IMR-90 (cell line): Measurements from ENCODE around the gene PRKCE. TPM values are rescaled to one million over a fixed set of nuclear protein-coding genes. Genes with fewer than 3 reads are reported as not detected.

ENCODE experiments used
- ATAC-seq: fragments of 200-7000 bp; cut with Tn5 transposase; 2 replicates; pipeline ENCODE4 v1.9.1; 2020; ENCODE audit warnings: low read depth, mild to moderate bottlenecking, moderate library complexity
- BruUV-seq: library from RNA; stranded (reverse); fragments of 400-500 nt; replicated peaks from 2 replicates; lab custom pipeline; 2021; lab: Mats Ljungman, UMichigan
- CTCF ChIA-PET: fragments of 300-600 bp; formaldehyde crosslinking; extraction: SDS; loops from one replicate; lab custom pipeline; 2021; ENCODE audit warnings: antibody characterized with exemption; lab: Yijun Ruan, JAX
- POLR2A ChIA-PET: fragments of 300-600 bp; sonication (Branson Sonifier 250); formaldehyde crosslinking; loops from one replicate; lab custom pipeline; 2022; ENCODE audit warnings: antibody characterized with exemption; ENCODE audit not compliant: unreplicated experiment; lab: Charles Lee
- DNase-seq: peaks from one replicate; pipeline ENCODE4 v3.0.0; 2013
- H2AFZ ChIP-seq: replicated peaks from 2 replicates; pipeline ENCODE3; 2013; ENCODE audit warnings: low read length, mild to moderate bottlenecking; ENCODE audit not compliant: poor library complexity
- H2AK5ac ChIP-seq: 2 replicates; pipeline ENCODE4 v1.6.1; 2013; ENCODE audit warnings: low read depth, low read length, inconsistent platforms
- H2AK9ac ChIP-seq: replicated peaks from 2 replicates; pipeline ENCODE3; 2013; ENCODE audit warnings: mild to moderate bottlenecking, low read depth, low read length, moderate library complexity; ENCODE audit not compliant: poor library complexity
- H2BK120ac ChIP-seq: 2 replicates; pipeline ENCODE4 v1.6.1; 2013; ENCODE audit warnings: low read depth, low read length, inconsistent platforms
- H2BK15ac ChIP-seq: 3 replicates; pipeline ENCODE4 v1.6.1; 2013; ENCODE audit warnings: low read depth, low read length, inconsistent platforms
- H2BK20ac ChIP-seq: 2 replicates; pipeline ENCODE4 v1.6.1; 2013; ENCODE audit warnings: low read depth, mild to moderate bottlenecking, inconsistent platforms, low read length, moderate library complexity
- H2BK5ac ChIP-seq: 2 replicates; pipeline ENCODE4 v1.6.1; 2013; ENCODE audit warnings: mild to moderate bottlenecking, low read depth, low read length, inconsistent platforms; ENCODE audit not compliant: poor library complexity, severe bottlenecking
- H3K14ac ChIP-seq: replicated peaks from 2 replicates; pipeline ENCODE4 v1.6.1; 2013; ENCODE audit warnings: low read depth, low read length, inconsistent platforms
- H3K18ac ChIP-seq: 2 replicates; pipeline ENCODE4 v1.6.1; 2013; ENCODE audit warnings: low read depth, low read length, control low read depth
- H3K23ac ChIP-seq: 2 replicates; pipeline ENCODE4 v1.6.1; 2013; ENCODE audit warnings: low read depth, low read length, inconsistent platforms
- H3K27ac ChIP-seq: 2 replicates; pipeline ENCODE4 v1.5.1; 2013; ENCODE audit warnings: mild to moderate bottlenecking, control low read depth, low read length; ENCODE audit not compliant: insufficient read depth
- H3K27me3 ChIP-seq: 2 replicates; pipeline ENCODE4 v1.6.1; 2013; ENCODE audit warnings: low read length; ENCODE audit not compliant: control insufficient read depth, insufficient read depth
- H3K36me3 ChIP-seq: 2 replicates; pipeline ENCODE4 v1.6.1; 2013; ENCODE audit warnings: low read length, mixed read lengths; ENCODE audit not compliant: control insufficient read depth, insufficient read depth
- H3K4ac ChIP-seq: 2 replicates; pipeline ENCODE4 v1.6.1; 2013; ENCODE audit warnings: low read depth, low read length, inconsistent platforms
- H3K4me1 ChIP-seq: 2 replicates; pipeline ENCODE4 v1.6.1; 2013; ENCODE audit warnings: low read length, mixed read lengths; ENCODE audit not compliant: control insufficient read depth, insufficient read depth
- H3K4me2 ChIP-seq: 2 replicates; pipeline ENCODE4 v1.6.1; 2013; ENCODE audit warnings: low read depth, mild to moderate bottlenecking, control low read depth, low read length, moderate library complexity
- H3K4me3 ChIP-seq: 2 replicates; pipeline ENCODE4 v1.5.1; 2013; ENCODE audit warnings: low read depth, mild to moderate bottlenecking, control low read depth, low read length, moderate library complexity; ENCODE audit not compliant: insufficient read depth
- H3K56ac ChIP-seq: 2 replicates; pipeline ENCODE4 v1.6.1; 2013; ENCODE audit warnings: low read length, inconsistent platforms; ENCODE audit not compliant: insufficient read depth; ENCODE audit errors: extremely low read depth
- H3K79me1 ChIP-seq, 2 experiments: 2 replicates each; pipeline ENCODE4 v1.6.1; 2013; ENCODE audit warnings: low read length in 2 of 2, inconsistent platforms in 1 of 2, low read depth in 1 of 2
- H3K9ac ChIP-seq: 2 replicates; pipeline ENCODE4 v1.6.1; 2013; ENCODE audit warnings: low read depth, low read length, control low read depth
- H3K9me1 ChIP-seq: 2 replicates; pipeline ENCODE4 v1.6.1; 2013; ENCODE audit warnings: low read length, inconsistent platforms; ENCODE audit not compliant: insufficient read depth
- H3K9me3 ChIP-seq: 2 replicates; pipeline ENCODE4 v1.6.1; 2013; ENCODE audit warnings: low read length; ENCODE audit not compliant: control insufficient read depth, insufficient read depth
- H4K20me1 ChIP-seq: 2 replicates; pipeline ENCODE4 v1.6.1; 2013; ENCODE audit warnings: low read length, inconsistent platforms; ENCODE audit not compliant: insufficient read depth
- H4K5ac ChIP-seq: 2 replicates; pipeline ENCODE4 v1.6.1; 2013; ENCODE audit warnings: mild to moderate bottlenecking, low read depth, low read length, control low read depth
- H4K8ac ChIP-seq, 2 experiments: 2 replicates each; pipeline ENCODE4 v1.6.1; 2013; ENCODE audit warnings: low read depth in 2 of 2, low read length in 2 of 2, control low read depth in 1 of 2, inconsistent platforms in 1 of 2
- H4K91ac ChIP-seq: 2 replicates; pipeline ENCODE4 v1.6.1; 2013; ENCODE audit warnings: low read depth, low read length, inconsistent platforms; ENCODE audit not compliant: insufficient read depth
- CEBPB ChIP-seq: IDR thresholded peaks from 2 replicates; pipeline ENCODE4 v1.6.1; 2012; ENCODE audit warnings: low read depth, low read length, improper control_type of control experiment
- CTCF ChIP-seq: conservative IDR thresholded peaks from 2 replicates; pipeline ENCODE4 v1.5.1; 2012; ENCODE audit warnings: mild to moderate bottlenecking, low read depth, low read length, improper control_type of control experiment
- FOS ChIP-seq: fragments of 150-350 bp; IDR thresholded peaks from 2 replicates; pipeline ENCODE4 v1.6.1; 2016; ENCODE audit warnings: low read depth, low read length
- MAZ ChIP-seq: IDR thresholded peaks from 2 replicates; pipeline ENCODE4 v1.6.1; 2012; ENCODE audit warnings: low read depth, mild to moderate bottlenecking, low read length, improper control_type of control experiment, moderate library complexity, borderline replicate concordance
- RAD21 ChIP-seq: IDR thresholded peaks from 2 replicates; pipeline ENCODE4 v1.6.1; 2012; ENCODE audit warnings: low read length, improper control_type of control experiment
- RFX5 ChIP-seq: IDR thresholded peaks from 2 replicates; pipeline ENCODE4 v1.8.0; 2012; ENCODE audit warnings: low read depth, mild to moderate bottlenecking, low read length, moderate library complexity
- USF2 ChIP-seq: fragments of 150-350 bp; IDR thresholded peaks from 2 replicates; pipeline ENCODE4 v1.6.1; 2017; ENCODE audit warnings: mild to moderate bottlenecking, antibody characterized with exemption, low read length, low read depth
- WGBS, 2 experiments: methylation state at CpG; one replicate each; pipeline versions ENCODE4 v1.1.5 to v1.1.7; 2013; ENCODE audit warnings: missing lambda C conversion rate in 2 of 2; ENCODE audit not compliant: insufficient read length in 1 of 2; ENCODE audit errors: extremely low coverage in 2 of 2; 5-methylcytosine and 5-hydroxymethylcytosine counted together
- dilution Hi-C: fragments of 300-500 bp; cut with HindIII; formaldehyde crosslinking; loops from one replicate; pipeline ENCODE4 v1.14.3; 2018; ENCODE audit warnings: low sequenced_read_pairs; ENCODE audit not compliant: unreplicated experiment
- in situ Hi-C: fragments of 300-500 bp; cut with MboI; formaldehyde crosslinking; loops from 3 replicates; pipeline ENCODE4 v1.14.3; 2019; ENCODE audit warnings: low sequenced_read_pairs, inconsistent platforms, mixed read lengths
- intact Hi-C: fragments of 100-400 bp; cut with micrococcal nuclease; formaldehyde crosslinking; loops from 2 replicates; pipeline ENCODE4 v1.10.0; 2022
- polyA plus RNA-seq, 3 experiments: library from polyadenylated mRNA; depleted of rRNA; stranded (reverse); fragments of >200 nt; gene quantifications; 2 replicates each; pipeline ENCODE4 v1.2.3, GENCODE V29; 2012; ENCODE audit warnings: low replicate concordance in 1 of 3
- total RNA-seq: library from RNA; depleted of rRNA; stranded (reverse); fragments of >200 nt; gene quantifications from 2 replicates; pipeline ENCODE4 v1.2.3, GENCODE V29; 2012
- TF ChIP-seq, protein P1 (sequence below): fragments of 150-350 bp; IDR thresholded peaks from 2 replicates; pipeline ENCODE4 v1.6.1; 2016; ENCODE audit warnings: low read depth, mild to moderate bottlenecking, low read length, moderate library complexity, borderline replicate concordance

PRKCE gene
- total and polyA plus RNA-seq, 2 of the 4 experiments (the other 2 are of a cell fraction), result 8.1 to 32.4 TPM

DNA sequence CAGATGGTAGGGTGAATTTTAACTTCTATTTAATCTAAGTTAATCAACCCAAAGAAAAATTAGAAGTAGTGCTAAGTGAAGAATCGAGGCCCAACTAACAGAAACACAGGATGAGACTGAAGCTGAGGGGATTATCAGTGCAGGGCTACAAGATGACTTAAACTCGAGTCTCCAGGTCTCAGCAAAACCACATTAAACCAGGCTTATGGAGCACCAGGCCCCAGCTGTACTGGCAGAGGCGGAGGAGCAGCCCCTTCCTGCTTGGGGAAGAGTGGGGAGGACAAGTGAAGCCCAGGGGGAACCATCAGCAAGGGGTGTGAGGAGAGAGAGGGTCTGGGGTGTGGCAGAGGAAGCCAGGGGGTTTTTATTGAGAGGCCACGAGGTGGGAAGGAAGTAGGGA lies 509.8 kb downstream of the PRKCE start:
- Histone ChIP-seq H2AFZ (no peak overlapping the region), H4K8ac (no peak overlapping the region), H3K4me1 (peaks cover 35% of the 10 kb centered on the region), H3K9ac (no peak overlapping the region), H2BK120ac (no peak overlapping the region), H3K27ac (no peak overlapping the region), H2AK5ac (no peak overlapping the region), H3K27me3 (no peaks in the 10 kb centered on the region), H3K9me3 (no peaks in the 10 kb centered on the region), H4K91ac (no peak overlapping the region), H3K4me3 (no peak overlapping the region), H3K36me3 (peaks cover 13% of the 10 kb centered on the region; the same call in 1 of the 2 replicates), H3K14ac (no peak overlapping the region), H3K23ac (no peak overlapping the region), H3K79me1 (peaks cover 0 to 18% of the 10 kb centered on the region in 2 experiments; a peak in 2 of 4 replicates), H3K18ac (no peak overlapping the region), H2BK15ac (no peak overlapping the region; the same call in 2 of the 3 replicates), H4K20me1 (no peaks in the 10 kb centered on the region), H3K4me2 (no peak overlapping the region), H2AK9ac (no peak overlapping the region), H4K5ac (no peak overlapping the region), H2BK5ac (no peak overlapping the region), H3K4ac (peak overlapping the region; percentile 11; the same call in 1 of the 2 replicates), H2BK20ac (no peak overlapping the region), H3K9me1 (peaks cover 36% of the 10 kb centered on the region), H3K56ac (no peak overlapping the region)
- intact Hi-C loops, result no loop called here
- TF ChIP-seq RAD21, result no peak
- TF ChIP-seq USF2, result no peak
- no peak for TF ChIP-seq CEBPB
- TF ChIP-seq CTCF, result no peak
- TF ChIP-seq FOS, result no peak
- no peak for TF ChIP-seq RFX5
- TF ChIP-seq MAZ, result no peak
- TF ChIP-seq, protein P1, sequence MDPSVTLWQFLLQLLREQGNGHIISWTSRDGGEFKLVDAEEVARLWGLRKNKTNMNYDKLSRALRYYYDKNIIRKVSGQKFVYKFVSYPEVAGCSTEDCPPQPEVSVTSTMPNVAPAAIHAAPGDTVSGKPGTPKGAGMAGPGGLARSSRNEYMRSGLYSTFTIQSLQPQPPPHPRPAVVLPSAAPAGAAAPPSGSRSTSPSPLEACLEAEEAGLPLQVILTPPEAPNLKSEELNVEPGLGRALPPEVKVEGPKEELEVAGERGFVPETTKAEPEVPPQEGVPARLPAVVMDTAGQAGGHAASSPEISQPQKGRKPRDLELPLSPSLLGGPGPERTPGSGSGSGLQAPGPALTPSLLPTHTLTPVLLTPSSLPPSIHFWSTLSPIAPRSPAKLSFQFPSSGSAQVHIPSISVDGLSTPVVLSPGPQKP, result no peak
- no TSS peak for BruUV-seq
- WGBS, 2 experiments, result no CpG with 5 or more reads among the region's 4 CpGs
- in situ Hi-C loops, result no loop called here
- dilution Hi-C loops, result no loop called here
- ChIA-PET CTCF (no interaction called here), POLR2A (no interaction called here)
- DNase-seq, result no peak
- no peak for ATAC-seq
